Aorta (tissue), 5 donors: Measurements from ENCODE around the gene SERPINE1. TPM values are rescaled to one million over a fixed set of nuclear protein-coding genes. Genes with fewer than 3 reads are reported as not detected.
"Not testable (repeated sequence)": the region's sequence is repeated elsewhere in the genome, so short reads cannot be mapped to it uniquely, and the experiment has no call there.

Experiments used
- ATAC-seq: fragments of 200-7000 bp; cut with Tn5 transposase; one replicate; pipeline ENCODE4 v1.9.1; 2022; ENCODE audit warnings: moderate library complexity; ENCODE audit not compliant: low FRiP score
- DNase-seq, 2 donors: peaks; one replicate each; pipeline ENCODE4 v3.0.0-alpha.2; 2020
- H3K27ac ChIP-seq, 2 donors: one replicate each; pipeline ENCODE4 v1.5.1; 2013; ENCODE audit warnings: low read length in 2 of 2, mild to moderate bottlenecking in 2 of 2, moderate library complexity in 2 of 2, control low read depth in 1 of 2, inconsistent platforms in 1 of 2, low read depth in 1 of 2
- H3K27me3 ChIP-seq, 2 donors: one replicate each; pipeline ENCODE4 v1.6.1; 2013; ENCODE audit warnings: control low read depth in 1 of 2, low read length in 1 of 2, mild to moderate bottlenecking in 1 of 2, moderate library complexity in 1 of 2; ENCODE audit not compliant: insufficient read depth in 2 of 2, control insufficient read depth in 1 of 2
- H3K36me3 ChIP-seq, 2 donors: one replicate each; pipeline ENCODE4 v1.6.1; 2013; ENCODE audit warnings: control low read depth in 1 of 2, low read length in 1 of 2, mild to moderate bottlenecking in 1 of 2; ENCODE audit not compliant: insufficient read depth in 2 of 2, control insufficient read depth in 1 of 2
- H3K4me1 ChIP-seq, 2 donors: one replicate each; pipeline ENCODE4 v1.6.1; 2013; ENCODE audit warnings: low read length in 2 of 2, control low read depth in 1 of 2, mild to moderate bottlenecking in 1 of 2, moderate library complexity in 1 of 2; ENCODE audit not compliant: insufficient read depth in 2 of 2, control insufficient read depth in 1 of 2
- H3K4me3 ChIP-seq, 2 donors: one replicate each; pipeline ENCODE4 v1.5.1; 2013; ENCODE audit warnings: low read length in 2 of 2, control low read depth in 1 of 2, mild to moderate bottlenecking in 1 of 2
- H3K9me3 ChIP-seq: one replicate; pipeline ENCODE4 v1.6.1; 2013; ENCODE audit warnings: mild to moderate bottlenecking, low read length; ENCODE audit not compliant: control insufficient read depth
- WGBS, 2 donors: extraction: QIAGEN DNeasy Blood & Tissue Kit; methylation state at CpG; one replicate each; pipeline ENCODE4 v1.1.7; 2013; 5-methylcytosine and 5-hydroxymethylcytosine counted together
- intact Hi-C, 2 donors: fragments of 100-400 bp; cut with DNase I; formaldehyde crosslinking; loops; one replicate each; pipeline versions ENCODE4 v1.14.2 to v1.15.0; 2022
- polyA plus RNA-seq, 2 donors: library from polyadenylated mRNA; stranded (reverse); fragments of 200-250 nt; gene quantifications; one replicate each; pipeline ENCODE4 v1.2.3, GENCODE V29; 2013
- total RNA-seq, 2 donors: library from RNA; stranded (reverse); fragmentation: NEBNext Ultra II Directional; extraction: Animal tissue kit (Norgen Biotek cat#: 25700); gene quantifications; one replicate each; pipeline ENCODE4 v1.2.1, GENCODE V29; 2021
- donor health status: healthy with polysubstance abuse.
- donor health status: Bipolar disorder and iron deficiency.
- donor health status: DM: no; HTN: no; CAD: no.
- donor health status: DM: no; HTN: no; CAD: no.
- donor health status: DM: yes; HTN: yes; CAD: no.

SERPINE1 gene
- total and polyA plus RNA-seq, 4 donors = 57.1 to 693 (median 104) TPM

DNA sequence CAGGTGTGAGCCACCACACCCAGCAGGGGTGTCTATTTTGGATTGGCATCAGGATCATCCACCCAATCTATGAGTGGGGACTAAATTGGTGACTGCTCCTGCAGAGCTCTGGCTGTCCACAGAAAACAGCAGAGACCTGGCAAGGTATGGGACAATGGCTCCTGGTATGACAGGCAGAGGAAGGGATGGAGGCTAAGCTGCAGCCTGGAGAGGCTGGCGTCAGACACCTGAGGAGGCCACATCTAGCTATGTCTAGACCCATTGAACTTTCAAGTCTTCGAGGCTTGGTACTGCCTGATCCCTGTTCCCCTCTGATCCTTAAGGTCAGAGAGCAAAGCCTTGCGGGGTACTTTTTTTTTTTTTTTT is 3.2 kb upstream of the SERPINE1 start:
- WGBS, 2 donors = 89 to 98% methylated on average over 3 of the region's 3 CpGs
- DNase-seq (no peak), ATAC-seq (no peak)
- intact Hi-C loops = no loop called here
- H3K27me3 ChIP-seq = no peaks in the 10 kb centered on the region
- H3K4me1 ChIP-seq = peaks cover 0 to 5% of the 10 kb centered on the region in 2 donors
- no peaks in the 10 kb centered on the region for H3K9me3 ChIP-seq
- no peak overlapping the region for H3K4me3 ChIP-seq
- H3K36me3 ChIP-seq = no peaks in the 10 kb centered on the region
- H3K27ac ChIP-seq = peak overlapping the region in 1 of 2 donors; percentile 98

DNA sequence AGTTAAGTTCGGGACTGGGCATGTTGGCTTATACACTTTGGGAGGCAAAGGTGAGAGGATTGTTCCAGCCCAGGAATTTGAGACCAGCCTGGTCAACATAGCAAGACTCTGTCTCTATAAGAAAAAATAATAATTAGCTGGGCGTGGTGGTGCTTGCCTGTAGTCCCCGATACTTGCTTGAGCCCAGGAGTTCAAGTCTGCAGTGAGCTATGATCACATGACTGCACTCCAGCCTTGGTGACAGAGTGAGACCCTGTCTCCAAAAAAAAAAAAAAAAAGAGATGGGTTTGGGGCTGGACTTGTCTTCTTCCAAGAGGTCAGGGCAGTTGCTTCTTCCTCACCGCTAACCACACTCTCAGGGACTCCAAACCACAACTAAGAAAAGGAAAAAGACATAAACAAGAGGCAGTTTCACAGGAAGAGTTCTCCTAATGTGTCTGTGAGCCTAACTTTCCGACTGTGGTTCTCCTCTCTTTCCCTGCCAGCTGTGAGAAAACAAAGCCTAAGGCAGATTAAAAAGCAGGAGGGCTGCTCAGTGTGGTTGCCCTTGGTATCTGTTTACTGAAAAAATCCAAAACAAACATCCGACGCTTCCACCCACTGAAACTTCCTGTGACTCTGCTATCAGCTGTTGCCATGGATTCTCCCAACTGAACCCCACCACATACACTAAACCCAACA is 2.4 kb upstream of the SERPINE1 start:
- Histone ChIP-seq H3K9me3 (no peaks in the 10 kb centered on the region), H3K27me3 (no peaks in the 10 kb centered on the region), H3K4me1 (peaks cover 0 to 5% of the 10 kb centered on the region in 2 donors), H3K4me3 (no peak overlapping the region), H3K27ac (peak overlapping the region; percentile 45 to 87), H3K36me3 (no peaks in the 10 kb centered on the region)
- intact Hi-C loops = no loop called here
- ATAC-seq = no peak
- WGBS, 2 donors = 15 to 18% methylated on average over 7 of the region's 7 CpGs
- DNase-seq = no peak

DNA sequence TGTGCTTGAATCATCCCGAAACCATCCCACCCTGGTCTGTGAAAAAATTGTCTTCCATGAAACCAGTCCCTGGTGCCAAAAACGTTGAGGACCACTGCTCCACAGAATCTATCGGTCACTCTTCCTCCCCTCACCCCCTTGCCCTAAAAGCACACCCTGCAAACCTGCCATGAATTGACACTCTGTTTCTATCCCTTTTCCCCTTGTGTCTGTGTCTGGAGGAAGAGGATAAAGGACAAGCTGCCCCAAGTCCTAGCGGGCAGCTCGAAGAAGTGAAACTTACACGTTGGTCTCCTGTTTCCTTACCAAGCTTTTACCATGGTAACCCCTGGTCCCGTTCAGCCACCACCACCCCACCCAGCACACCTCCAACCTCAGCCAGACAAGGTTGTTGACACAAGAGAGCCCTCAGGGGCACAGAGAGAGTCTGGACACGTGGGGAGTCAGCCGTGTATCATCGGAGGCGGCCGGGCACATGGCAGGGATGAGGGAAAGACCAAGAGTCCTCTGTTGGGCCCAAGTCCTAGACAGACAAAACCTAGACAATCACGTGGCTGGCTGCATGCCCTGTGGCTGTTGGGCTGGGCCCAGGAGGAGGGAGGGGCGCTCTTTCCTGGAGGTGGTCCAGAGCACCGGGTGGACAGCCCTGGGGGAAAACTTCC is 784 bp upstream of the SERPINE1 start:
- Histone ChIP-seq H3K4me1 (peaks cover 0 to under 1% of the 10 kb centered on the region in 2 donors), H3K9me3 (no peaks in the 10 kb centered on the region), H3K4me3 (no peak overlapping the region), H3K27me3 (no peaks in the 10 kb centered on the region), H3K27ac (peak overlapping the region; percentile 12 to 74), H3K36me3 (peaks cover 0 to 3% of the 10 kb centered on the region in 2 donors)
- 12 to 13% methylated on average over 15 of the region's 15 CpGs for WGBS, 2 donors
- ATAC-seq = peak; percentile 60
- intact Hi-C loops = no loop called here
- peak; percentile 82 to 91 for DNase-seq

DNA sequence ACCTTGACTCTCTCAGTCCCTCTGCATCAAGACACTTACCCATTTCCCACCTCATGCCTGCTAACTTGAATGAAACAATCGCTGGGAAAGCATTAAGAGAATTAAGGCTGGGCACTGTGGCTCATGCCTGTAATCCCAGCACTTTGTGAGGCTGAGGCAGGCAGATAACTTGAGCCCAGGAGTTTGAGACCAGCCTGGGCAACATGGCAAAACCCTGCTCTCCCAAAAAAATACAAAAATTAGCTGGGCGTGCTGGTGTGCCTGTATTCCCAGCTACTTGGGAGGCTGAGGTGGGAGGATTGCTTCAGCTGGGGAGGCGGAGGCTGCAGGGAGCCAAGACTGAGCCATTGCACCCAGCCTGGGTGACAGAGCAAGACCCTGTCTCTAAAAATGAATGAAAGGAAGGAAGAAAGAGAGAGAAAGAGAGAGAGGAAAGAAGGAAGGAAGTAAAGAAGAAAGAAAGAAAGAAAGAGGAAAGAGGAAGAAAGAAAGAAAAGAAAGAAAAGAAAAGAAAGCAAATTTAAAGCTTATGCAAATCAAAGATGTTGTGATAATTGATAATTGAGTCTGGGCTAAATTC is 646 bp downstream of the SERPINE1 start:
- intact Hi-C loops = no loop called here
- no peaks in the 10 kb centered on the region for H3K9me3 ChIP-seq
- peak overlapping the region in 1 of 2 donors; percentile 85 for H3K27ac ChIP-seq
- peaks cover 0 to 6% of the 10 kb centered on the region in 2 donors for H3K36me3 ChIP-seq
- ATAC-seq (no peak), DNase-seq (no peak)
- H3K4me1 ChIP-seq = no peaks in the 10 kb centered on the region
- no peaks in the 10 kb centered on the region for H3K27me3 ChIP-seq
- WGBS, 2 donors = 15 to 21% methylated on average over 3 of the region's 3 CpGs
- H3K4me3 ChIP-seq = peak overlapping the region; percentile 40 to 62

DNA sequence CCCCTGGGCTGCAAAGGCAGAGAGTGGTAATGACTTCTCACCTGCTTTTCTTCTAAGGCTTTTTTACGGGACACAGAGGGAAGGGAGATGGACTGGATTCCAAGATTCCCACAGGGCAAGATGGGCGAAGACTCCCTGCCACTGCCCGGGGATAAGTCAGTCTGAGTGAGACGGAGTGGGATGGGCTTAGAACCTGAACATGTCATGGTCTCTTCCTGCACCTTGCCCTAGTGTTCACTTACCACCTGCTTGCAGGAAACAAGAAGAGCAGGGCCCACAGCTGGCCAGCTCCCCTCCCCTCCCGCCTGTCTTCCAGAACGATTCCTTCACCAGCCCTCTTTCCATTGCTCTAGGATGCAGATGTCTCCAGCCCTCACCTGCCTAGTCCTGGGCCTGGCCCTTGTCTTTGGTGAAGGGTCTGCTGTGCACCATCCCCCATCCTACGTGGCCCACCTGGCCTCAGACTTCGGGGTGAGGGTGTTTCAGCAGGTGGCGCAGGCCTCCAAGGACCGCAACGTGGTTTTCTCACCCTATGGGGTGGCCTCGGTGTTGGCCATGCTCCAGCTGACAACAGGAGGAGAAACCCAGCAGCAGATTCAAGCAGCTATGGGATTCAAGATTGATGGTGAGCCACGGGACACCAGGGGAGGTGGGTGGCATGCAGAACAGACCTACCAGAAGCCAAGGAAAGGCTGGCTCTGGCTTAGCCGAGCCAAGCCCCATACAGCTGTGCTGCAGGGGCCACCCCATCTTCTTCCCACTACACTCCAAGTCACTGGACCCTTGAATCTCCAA is 1.3 kb downstream of the SERPINE1 start:
- Histone ChIP-seq H3K36me3 (peaks cover 0 to 6% of the 10 kb centered on the region in 2 donors), H3K4me3 (peak overlapping the region; percentile 40 to 62), H3K27ac (peak overlapping the region in 1 of 2 donors; percentile 6), H3K4me1 (no peaks in the 10 kb centered on the region), H3K27me3 (no peaks in the 10 kb centered on the region), H3K9me3 (no peaks in the 10 kb centered on the region)
- intact Hi-C loops = no loop called here
- ATAC-seq (no peak), DNase-seq (no peak)
- WGBS, 2 donors = 32 to 47% methylated on average over 14 of the region's 14 CpGs

DNA sequence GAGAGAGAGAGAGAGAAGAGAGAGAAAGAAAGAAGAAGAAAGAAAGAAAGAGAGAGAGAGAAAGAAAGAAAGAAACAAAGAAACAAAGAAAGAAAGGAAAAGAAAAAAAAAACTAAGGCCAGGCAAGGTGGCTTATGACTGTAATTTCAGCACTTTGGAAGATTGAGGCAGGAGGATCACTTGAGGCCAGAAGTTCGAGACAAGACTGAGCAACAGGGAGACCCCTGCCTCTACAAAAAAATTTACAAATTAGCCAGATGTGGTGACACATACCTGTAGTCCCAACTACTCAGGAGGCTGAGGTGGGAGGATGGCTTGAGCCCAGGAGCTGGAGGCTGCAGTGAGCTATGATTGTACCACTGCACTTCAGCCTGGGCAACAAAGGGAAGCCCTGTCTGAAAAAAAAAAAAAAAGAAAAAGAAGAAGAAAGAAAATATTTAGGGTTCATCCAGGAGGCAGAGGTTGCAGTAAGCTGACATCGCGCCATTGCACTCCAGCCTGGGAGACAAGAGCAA is 2.8 kb downstream of the SERPINE1 start:
- peaks cover 0 to 6% of the 10 kb centered on the region in 2 donors for H3K36me3 ChIP-seq
- 88 to 93% methylated on average over 3 of the region's 3 CpGs for whole genome bisulfite sequencing, 2 donors
- ATAC-seq (no peak), DNase-seq (no peak)
- H3K27ac ChIP-seq = peak overlapping the region in 1 of 2 donors; percentile 45
- no peaks in the 10 kb centered on the region for H3K27me3 ChIP-seq
- no peaks in the 10 kb centered on the region for H3K9me3 ChIP-seq
- no peaks in the 10 kb centered on the region for H3K4me1 ChIP-seq
- intact Hi-C loops = loop anchor here in 1 of 2 donors (5.0 kb wide), 1 partner anchor 32 kb away; no protein-coding TSS in a partner anchor
- H3K4me3 ChIP-seq = no peak overlapping the region

DNA sequence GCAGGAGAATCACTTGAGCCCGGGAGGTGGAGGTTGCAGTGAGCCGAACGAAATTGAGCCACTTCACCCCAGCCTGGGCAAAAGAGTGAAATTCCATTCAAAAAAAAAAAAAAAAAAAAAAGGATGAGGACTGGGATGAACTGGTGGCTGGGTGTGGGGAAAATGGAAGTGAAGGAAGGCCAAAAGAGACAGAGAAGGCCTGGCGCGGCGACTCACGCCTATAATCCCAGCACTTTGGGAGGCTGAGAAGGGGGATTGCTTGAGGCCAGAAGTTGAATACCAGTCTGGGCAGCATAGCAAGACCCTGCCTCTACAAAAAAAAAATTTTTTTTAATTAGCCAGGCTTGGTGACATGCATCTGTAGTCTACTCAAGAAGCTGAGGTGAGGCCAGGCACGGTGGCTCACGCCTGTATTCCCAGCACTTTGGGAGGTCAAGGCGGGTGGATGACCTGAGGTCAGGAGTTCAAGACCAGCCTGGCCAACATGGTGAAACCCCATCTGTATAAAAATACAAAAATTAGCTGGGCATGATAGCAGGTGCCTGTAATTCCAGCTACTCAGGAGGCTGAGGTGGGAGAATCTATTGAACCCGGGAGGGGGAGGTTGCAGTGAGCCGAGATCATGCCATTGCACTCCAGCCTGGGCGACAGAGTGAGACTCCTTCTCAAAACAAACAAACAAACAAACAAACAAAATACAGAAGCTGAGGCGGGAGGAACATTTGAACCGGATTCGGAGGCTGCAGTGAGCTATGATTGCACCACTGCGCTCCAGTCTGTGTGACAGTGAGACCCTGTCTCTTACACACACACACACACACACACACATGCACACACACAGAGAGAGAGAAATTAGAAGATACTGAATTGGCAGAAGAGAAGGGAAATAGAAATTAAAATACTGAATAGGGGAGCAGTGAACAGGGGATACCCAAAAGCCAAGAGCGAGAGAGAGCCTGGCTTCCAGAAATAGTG is 6.0 kb downstream of the SERPINE1 start:
- intact Hi-C loops = loop anchor here in 1 of 2 donors (5.0 kb wide), 1 partner anchor 36 kb away; no protein-coding TSS in a partner anchor

More for the DNA sequence above, 6.0 kb downstream of the SERPINE1 start:
- peak in 1 of 2 donors; percentile 55 for DNase-seq
- H3K36me3 ChIP-seq = peaks cover 0 to 15% of the 10 kb centered on the region in 2 donors
- not testable (repeated sequence) for ATAC-seq, H3K4me3 ChIP-seq, H3K9me3 ChIP-seq, H3K4me1 ChIP-seq, H3K27me3 ChIP-seq
- WGBS, 2 donors = 74 to 83% methylated on average over 18 of the region's 18 CpGs
- H3K27ac ChIP-seq = peak overlapping the region in 1 of 2 donors; percentile 4
